Erythroblast (primary cell): ENCODE results near the gene BRPF1.
"Not testable (repeated sequence)": the region's sequence is repeated elsewhere in the genome, so short reads cannot be mapped to it uniquely, and the experiment has no call there.

Source experiments
- DNase-seq, 2 experiments: peaks; one replicate each; lab custom pipeline; 2025; lab: John Stamatoyannopoulos, UW
- GATA1 ChIP-seq: IDR thresholded peaks from 2 replicates; pipeline ENCODE4 v1.6.1; 2011; ENCODE audit warnings: low read depth, mild to moderate bottlenecking, control low read depth, low read length, moderate library complexity
- POLR2A ChIP-seq: IDR thresholded peaks from 2 replicates; pipeline ENCODE4 v1.6.1; 2011; ENCODE audit warnings: mild to moderate bottlenecking, low read length

BRPF1 gene

DNA sequence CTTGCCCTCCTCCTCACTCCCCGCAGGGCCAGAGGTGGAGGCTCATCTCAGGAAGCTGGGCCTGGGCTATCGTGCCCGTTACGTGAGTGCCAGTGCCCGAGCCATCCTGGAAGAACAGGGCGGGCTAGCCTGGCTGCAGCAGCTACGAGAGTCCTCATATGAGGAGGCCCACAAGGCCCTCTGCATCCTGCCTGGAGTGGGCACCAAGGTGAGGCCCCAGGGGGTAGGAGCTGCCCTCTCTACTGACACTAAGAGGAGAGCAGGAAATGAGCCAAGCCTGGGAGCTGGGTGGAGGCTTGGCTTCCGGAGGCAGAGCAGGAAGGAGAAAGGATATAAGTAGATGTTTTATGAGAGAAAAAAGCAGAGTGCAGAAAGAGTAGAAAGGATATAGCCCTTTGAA is 23.1 kb downstream of the BRPF1 start:
- DNase-seq: no peak
- no peak for TF ChIP-seq GATA1
- TF ChIP-seq POLR2A: no peak

DNA sequence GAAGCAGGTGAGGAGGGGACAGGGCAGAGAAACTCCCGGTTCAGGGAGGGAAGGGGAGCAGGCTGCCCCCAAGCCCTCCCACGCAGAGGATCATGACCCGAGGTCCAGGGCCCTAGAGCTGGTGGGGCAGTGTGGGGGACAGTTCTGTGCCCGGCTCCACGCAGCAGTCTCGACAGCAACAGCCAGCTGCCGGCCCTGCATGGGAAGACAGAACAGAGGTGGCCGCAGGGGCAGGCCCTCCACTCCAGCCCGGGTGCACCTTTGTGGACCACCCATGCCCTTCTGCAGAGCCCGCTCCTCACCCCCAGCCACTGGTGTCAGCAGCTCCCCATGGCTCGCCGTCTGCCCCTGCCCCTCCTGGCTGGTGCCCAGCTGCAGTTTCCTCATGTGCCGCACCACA is 25.9 kb downstream of the BRPF1 start:
- no peak for DNase-seq
- no peak for TF ChIP-seq POLR2A
- no peak for TF ChIP-seq GATA1

DNA sequence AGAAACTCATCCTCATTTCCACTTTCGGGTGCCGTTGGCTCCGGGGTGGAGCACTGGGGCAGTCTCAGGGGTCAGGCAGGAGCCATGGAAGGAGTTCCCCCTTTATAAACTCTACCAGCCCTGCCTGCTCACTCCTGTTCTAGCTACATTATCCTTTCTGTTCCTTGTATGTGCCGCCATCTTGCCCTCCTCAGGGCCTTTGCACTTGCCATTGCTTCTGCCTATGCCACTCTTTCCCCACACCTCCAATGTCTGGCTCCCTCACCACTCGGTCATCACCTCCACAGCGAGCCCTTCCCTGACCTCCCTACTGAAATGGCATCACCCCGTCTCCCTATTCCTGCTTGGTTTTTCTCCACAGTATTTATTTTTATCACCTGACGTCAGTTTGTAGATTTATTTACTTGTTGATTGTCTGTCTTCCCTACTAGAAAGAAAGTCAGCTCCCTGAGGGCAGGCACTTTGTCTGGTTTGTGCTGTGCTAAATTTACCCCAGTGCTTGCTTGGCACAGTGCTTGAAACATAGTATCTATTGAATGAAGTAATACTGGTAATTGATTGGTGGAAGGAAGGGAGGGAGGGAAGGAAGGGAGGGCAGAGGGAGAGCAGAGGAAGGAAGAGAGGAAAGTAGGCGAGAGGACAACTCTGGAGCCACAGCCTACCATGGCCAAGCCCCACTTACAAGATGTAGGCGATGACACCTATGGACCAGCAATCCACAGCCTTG is 29.4 kb downstream of the BRPF1 start:
- DNase-seq: no peak
- no peak for TF ChIP-seq GATA1
- no peak for TF ChIP-seq POLR2A

DNA sequence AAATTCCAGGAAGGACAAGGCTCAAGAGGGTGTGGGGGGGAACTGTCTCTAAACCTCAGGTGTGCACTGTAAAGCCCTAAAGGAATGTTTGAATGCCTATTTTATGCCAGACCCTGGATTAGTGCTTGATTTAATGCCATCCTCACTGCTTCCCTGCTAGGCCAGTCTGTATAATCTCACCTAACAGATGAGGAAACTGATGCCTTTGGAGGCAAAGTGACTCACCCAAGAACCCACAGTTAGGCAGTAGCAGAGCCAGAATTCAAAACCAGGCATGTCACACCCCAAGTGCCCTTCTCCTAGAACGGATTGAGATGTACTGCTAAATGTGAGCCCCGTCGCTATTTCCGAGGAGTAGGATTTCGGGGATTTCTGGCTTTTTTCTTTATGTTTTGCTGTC is 30.4 kb downstream of the BRPF1 start:
- DNase-seq: no peak
- no peak for TF ChIP-seq POLR2A
- TF ChIP-seq GATA1: no peak

DNA sequence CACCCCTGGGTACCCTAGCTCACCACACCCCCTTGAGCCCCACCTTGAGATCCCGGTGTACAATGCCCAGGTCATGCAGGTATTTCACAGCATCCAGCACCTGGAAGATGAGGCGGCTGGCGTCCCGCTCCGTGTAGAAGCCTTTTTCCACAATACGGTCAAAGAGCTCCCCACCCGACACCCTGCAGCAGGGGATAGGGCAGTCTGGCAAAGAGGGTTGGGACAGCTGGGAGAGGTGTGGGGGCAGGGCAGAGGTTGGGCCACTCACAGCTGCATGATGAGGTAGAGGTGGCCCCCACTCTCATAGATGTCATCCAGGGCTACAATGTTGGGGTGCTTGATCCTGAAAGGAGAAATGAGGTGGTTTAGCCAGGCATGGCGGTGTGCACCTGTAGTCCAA is 31.3 kb downstream of the BRPF1 start:
- DNase-seq: no peak
- TF ChIP-seq POLR2A (no peak), GATA1 (no peak)

DNA sequence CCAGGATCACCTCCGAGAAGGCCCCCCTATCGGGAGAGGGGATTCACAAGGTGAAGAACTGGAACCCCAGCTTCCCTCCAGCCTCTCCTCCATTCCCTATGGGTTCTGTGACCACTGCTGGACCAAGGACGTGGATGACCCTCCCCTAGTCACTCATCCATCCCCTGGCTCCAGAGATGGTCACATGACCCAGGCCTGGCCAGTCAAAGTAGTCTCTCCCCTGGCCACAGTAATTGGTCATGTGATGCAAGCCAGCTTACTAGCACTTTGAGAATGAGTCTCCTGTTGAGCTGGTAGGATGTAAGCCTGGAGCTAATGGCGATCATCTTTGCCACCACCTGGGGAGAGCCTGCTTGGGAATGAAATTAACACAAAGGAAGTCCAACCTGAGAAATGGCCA is 34.3 kb downstream of the BRPF1 start:
- TF ChIP-seq POLR2A (no peak), GATA1 (no peak)
- DNase-seq: no peak

DNA sequence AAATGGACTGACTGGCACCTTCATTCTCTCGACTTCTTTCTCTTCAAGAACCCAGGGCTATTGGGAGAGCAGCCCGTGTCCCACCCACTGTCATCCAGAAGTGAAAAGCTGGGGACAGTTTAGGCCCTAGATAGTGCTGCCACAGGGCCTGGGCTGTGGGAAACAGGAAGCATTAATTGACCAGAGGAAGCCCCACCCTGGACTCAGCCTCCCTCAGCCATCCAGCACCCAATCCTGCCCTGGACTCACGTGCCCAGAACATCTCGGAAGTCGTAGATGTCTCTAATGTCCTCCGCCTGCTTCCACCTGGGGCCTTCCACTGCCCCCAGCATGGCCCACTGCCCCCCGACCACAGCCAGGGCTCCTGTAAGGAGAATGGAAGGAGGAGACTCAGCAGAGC is 35.9 kb downstream of the BRPF1 start:
- DNase-seq: no peak
- TF ChIP-seq POLR2A (no peak), GATA1 (no peak)

DNA sequence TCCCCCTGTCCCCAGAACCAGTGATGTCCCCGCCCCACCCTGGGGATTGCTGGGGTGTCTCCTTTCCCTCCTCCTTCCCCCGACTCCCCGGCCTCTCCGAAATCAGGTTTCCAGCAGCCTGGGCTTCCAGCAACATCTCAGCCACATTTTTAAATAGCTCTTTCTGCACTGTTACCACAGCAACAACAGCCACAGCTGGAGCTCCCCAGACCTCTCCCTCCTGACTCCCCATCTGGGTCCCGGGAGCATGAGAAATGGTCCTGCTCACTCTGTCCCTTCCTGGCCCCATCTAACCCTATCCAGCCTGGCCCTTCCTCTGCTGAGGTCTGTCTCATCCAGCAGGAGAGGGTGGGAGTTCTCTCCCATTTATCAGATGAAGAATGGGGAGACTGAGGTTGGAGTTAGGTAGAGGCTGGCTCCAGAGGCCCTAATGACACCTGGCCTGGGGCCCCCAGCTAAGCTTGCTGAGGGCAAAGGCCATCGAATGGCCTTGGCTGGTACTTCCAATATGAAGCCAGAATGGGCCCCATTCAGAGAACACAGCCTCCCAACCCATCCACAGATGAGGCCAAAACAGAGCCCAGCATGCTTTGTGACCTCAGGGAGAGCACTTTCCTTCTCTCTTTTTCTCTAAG is 36.7 kb downstream of the BRPF1 start:
- no peak for TF ChIP-seq GATA1
- no peak for TF ChIP-seq POLR2A
- no peak for DNase-seq

DNA sequence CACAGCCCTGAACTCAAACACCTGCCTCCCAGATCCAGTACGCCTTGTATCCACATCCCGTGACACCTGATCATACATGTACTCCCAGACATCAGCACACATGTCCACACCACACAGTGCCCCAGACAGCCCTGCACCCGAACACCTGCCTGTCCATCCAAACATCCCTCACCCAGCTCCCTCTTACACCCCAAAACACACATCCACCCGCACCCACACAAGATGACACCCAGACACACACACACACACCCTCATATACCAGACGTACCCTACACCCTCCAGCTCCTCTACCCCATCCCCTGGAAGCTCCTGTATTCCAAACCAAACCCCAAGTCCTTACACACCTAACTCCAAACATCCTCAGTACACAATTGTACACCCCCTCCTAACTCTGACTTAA is 37.5 kb downstream of the BRPF1 start:
- TF ChIP-seq POLR2A (no peak), GATA1 (no peak)
- no peak for DNase-seq

DNA sequence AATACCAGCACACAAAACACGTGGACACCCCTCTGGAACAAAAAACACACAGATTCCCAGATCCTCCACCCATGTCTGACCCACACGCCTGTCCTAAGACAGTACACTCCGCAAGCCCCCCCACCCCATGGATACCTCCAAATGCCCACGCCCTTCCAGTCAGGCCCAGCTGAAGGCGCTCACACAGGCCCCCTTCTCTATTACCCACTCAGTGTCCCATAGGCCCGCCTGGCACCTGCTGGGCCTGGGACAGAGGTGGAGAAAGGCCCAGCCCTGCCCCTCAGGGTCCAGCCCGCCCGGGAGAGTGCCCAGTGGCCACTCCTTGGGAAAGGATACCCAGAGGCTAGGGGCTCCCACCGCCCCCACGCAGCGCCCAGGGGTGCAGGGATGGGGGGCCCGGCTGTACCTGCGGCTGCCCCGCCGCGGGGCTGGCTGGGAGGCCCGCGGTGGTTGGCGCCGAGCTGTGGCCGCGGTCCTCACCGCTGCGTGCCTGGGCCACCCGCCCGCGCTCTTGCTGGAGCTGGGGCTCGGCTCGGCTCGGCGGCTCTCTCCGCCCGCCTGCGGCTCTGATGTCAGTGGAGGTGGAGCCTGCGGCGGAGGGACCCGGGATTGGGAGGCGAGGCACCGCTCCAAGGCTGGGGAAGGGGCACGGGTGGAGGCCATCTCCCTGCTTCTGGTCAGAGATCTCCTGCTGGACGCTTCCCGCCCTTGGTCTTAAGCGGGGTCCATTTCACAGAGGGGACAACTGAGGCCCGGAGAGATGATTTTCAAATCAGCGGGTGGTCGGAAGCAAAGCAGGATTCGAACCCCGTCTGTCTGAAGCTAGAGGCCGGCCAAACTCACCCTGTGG is 38.1 kb downstream of the BRPF1 start, which contains the start of gene CAMK1:
CAMK1 (minus strand) TSS at position 522 of the 850 bp plus-strand sequence. CDS start 2,198 bp downstream, outside the sequence.
- TF ChIP-seq POLR2A: peak; percentile 38
- TF ChIP-seq GATA1: no peak
- peak; percentile 67 to 71 for DNase-seq

DNA sequence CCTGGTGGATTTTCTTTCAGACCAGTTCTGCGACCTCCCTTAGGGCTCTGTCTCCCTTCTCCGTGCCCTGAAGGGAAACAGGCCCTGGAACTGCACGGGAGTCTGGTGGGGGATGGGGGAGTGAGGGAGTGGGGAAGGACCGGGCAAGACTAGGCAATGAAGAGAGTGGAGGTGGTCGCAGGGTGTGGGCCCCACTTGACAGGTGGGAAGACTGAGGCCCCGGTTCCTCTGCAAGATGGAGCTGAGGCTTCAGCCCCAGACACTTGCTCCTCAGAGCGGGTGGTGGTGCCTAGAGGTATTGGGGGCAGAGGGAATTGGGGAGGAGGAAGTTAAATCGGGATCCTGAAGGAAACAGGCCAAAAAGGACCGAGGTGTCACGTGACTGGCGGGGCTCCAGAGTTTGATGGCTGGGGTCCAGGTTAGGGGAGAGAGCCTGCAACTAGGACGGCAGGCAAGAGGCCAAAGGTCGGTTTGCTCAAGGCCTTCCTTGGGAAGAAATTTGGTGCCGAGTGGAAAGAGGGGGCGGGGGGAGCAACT is 38.8 kb downstream of the BRPF1 start:
- TF ChIP-seq POLR2A: no peak
- TF ChIP-seq GATA1: no peak
- peak; percentile 35 to 36 for DNase-seq

DNA sequence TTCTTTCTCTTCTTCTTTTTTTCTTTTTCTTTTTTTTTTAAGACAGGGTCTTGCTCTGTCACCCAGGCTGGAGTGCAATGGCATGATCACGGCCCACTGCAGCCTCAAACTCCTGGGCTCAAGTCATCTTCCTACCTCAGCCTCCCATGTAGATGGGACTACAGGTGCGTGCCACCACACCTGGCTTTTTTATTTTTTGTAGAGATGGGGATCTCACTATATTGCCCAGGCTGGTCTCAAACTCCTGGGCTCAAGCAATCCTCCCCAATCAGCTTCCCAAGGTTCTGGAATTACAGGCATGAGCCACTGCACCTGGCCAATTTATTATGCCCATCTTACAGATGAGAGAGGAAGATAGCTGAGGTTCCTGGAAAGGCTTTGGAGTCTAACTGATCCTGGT is 39.5 kb downstream of the BRPF1 start:
- DNase-seq: not testable (repeated sequence)

DNA sequence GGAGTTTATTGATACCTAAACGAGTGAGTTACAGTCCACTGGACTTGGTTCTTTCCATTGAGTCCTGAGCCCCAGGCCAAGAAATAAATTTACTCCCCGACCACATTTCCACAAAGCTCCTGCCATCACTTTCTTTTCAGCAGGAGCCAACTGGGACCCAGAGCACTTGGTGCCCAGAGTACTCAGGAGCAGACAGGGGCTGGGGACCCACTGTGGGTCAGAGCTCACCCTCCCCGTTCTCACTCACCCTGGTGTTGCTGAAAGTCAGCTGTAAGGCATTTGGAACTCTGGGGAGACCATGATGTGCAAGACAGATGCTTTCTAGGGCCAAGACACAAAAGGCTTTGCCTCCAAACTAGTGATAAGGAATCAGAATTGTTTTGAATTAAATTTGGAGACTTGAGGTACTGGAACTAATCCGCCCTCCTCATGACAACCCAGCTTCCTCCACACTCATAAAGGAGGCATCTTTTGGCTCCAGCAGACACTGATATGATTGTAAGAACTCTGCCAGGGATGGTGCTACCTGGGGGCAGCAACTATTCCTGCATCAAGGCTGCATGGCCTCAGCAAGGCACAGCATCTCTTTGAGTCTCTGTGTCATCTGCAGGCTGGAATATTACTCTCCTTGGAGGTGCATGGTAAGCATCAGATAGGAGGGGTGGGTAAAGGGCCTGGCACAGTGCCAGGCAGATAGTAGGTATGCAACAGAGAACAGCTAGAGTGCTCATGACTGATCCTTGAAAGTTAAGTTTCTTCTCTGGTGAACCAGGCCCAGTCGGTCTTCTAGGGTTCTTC is 45.6 kb downstream of the BRPF1 start:
- DNase-seq: peak; percentile 64 to 72
- TF ChIP-seq GATA1: no peak
